Breast epithelium (tissue), 3 donors: Measurements from ENCODE around the gene CHD2.

Experiments used
- POLR2AphosphoS5 ChIP-seq, 3 donors: sonication (generic); formaldehyde crosslinking; IDR thresholded peaks; one replicate each; pipeline ENCODE4 v1.6.1; 2017; ENCODE audit warnings: antibody characterized with exemption in 3 of 3
- TF ChIP-seq, protein P1 (sequence below), 3 donors: fragments of 450-650 bp; IDR thresholded peaks; one replicate each; pipeline ENCODE4 v1.5.1; 2016 to 2017; ENCODE audit warnings: antibody characterized with exemption in 3 of 3, mild to moderate bottlenecking in 3 of 3, moderate library complexity in 3 of 3

DNA sequence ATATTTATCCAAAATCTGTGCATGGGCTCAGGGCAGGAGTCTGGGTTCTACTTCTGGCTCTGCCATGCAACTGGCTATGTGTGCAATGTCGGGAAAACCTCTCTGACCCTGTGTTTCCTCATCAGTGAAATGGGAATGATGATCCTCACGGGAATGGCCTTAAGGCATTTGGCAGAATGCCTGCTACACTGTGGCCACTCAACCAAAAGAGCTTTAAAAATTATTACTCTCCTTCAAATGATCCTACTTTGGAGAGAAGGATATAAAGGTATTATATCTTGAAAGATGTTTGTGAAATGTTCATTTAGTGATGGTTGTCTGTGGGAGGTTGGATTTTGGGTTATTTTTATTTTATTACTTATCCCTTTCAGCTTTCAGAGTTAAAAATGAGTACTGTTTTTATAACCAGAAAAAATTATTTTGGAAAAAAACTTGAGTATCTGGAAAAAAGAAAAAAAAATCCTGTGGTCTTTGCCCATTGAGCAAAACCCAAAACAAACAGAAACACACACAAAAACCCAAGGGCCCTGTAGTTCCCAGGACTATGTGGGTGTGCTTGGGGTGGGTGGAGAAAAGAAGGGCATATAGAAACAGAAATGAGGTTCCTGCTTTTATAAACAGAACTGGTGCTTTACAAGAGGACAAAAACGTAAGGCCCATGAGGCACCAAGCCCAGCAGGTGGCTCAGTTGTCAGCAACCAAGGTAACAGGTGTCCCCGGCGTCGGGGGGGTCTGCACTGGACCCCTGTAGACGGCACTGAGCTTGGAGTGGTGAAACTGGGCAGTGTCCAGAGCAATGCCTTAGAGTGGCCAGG lies 166.9 kb downstream of the CHD2 start:
- TF ChIP-seq, protein P1, sequence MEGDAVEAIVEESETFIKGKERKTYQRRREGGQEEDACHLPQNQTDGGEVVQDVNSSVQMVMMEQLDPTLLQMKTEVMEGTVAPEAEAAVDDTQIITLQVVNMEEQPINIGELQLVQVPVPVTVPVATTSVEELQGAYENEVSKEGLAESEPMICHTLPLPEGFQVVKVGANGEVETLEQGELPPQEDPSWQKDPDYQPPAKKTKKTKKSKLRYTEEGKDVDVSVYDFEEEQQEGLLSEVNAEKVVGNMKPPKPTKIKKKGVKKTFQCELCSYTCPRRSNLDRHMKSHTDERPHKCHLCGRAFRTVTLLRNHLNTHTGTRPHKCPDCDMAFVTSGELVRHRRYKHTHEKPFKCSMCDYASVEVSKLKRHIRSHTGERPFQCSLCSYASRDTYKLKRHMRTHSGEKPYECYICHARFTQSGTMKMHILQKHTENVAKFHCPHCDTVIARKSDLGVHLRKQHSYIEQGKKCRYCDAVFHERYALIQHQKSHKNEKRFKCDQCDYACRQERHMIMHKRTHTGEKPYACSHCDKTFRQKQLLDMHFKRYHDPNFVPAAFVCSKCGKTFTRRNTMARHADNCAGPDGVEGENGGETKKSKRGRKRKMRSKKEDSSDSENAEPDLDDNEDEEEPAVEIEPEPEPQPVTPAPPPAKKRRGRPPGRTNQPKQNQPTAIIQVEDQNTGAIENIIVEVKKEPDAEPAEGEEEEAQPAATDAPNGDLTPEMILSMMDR (IDR thresholded peaks at IDR 0.05) = no peak
- peak in 2 of 3 donors; percentile 31 to 60 for TF ChIP-seq POLR2AphosphoS5 (IDR thresholded peaks at IDR 0.05)
